ENCODE measurements around the gene KSR1.

DNA sequence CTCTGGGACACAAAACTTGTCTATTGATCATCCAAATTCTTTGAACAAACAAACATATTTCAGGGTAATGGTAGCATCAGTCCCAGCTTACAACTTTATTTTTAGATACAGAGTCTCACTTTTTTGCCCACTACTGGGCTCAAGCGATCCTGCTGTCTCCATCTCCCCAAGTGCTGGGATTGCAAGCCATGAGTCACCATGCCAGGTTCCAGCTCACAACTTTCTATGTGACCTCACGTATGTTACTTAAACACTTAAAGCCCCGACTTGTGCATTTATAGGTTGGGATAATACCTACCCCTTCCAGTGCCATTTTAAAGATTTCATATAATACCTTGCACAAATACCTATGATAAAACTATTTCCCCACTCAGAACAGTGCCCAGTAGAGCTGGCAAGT lies 42.0 kb upstream of the KSR1 start:
- no peak for TF ChIP-seq CTCF (IDR thresholded peaks at IDR 0.05; ENCODE audit: insufficient read depth, low read depth, low read length)
- no peak for TF ChIP-seq EZH2 (IDR thresholded peaks at IDR 0.05; ENCODE audit: insufficient read depth, low read length)
